ENCODE results near the gene PALM3. TPM values are rescaled to one million over a fixed set of nuclear protein-coding genes. Genes with fewer than 3 reads are reported as not detected.
"Not testable (repeated sequence)": the region's sequence is repeated elsewhere in the genome, so short reads cannot be mapped to it uniquely, and the experiment has no call there.

The PALM3 gene
- total RNA-seq, 1 donor: not detected

DNA sequence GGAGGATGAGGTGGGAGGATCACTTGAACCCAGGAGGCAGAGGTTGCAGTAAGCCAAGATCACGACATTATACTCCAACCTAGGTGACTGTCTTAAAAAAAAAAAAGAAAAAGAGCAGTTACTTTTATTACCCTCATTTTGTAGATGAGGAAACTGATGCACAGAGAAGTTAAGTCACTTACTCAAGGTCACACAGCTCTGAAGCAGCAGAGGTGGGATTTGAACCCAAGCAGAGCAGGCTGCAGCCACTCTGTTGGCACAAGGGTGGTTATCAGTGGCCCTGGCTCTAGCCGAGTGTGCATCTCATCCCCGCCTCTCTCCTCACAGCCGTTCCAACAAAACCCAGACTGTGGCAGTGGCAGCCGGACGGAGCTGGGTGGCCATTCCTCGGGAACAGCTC is 22.7 kb downstream of the PALM3 start:
- DNase-seq (ENCODE audit: low read depth in 2 of 3, low spot score in 2 of 3): no peak

GRCh38 chr19:14035706-14036105 is 26.2 kb downstream of the PALM3 start:
- DNase-seq (ENCODE audit: low read depth in 2 of 3, low spot score in 2 of 3): no peak

GRCh38 chr19:14035159-14035558 is 26.7 kb downstream of the PALM3 start:
- DNase-seq (ENCODE audit: low read depth in 2 of 3, low spot score in 2 of 3): not testable (repeated sequence)

- no peak for DNase-seq (ENCODE audit: low read depth in 2 of 3, low spot score in 2 of 3)
Observed at GRCh38 chr19:14033946-14034345, 27.9 kb downstream of the PALM3 start.

DNA sequence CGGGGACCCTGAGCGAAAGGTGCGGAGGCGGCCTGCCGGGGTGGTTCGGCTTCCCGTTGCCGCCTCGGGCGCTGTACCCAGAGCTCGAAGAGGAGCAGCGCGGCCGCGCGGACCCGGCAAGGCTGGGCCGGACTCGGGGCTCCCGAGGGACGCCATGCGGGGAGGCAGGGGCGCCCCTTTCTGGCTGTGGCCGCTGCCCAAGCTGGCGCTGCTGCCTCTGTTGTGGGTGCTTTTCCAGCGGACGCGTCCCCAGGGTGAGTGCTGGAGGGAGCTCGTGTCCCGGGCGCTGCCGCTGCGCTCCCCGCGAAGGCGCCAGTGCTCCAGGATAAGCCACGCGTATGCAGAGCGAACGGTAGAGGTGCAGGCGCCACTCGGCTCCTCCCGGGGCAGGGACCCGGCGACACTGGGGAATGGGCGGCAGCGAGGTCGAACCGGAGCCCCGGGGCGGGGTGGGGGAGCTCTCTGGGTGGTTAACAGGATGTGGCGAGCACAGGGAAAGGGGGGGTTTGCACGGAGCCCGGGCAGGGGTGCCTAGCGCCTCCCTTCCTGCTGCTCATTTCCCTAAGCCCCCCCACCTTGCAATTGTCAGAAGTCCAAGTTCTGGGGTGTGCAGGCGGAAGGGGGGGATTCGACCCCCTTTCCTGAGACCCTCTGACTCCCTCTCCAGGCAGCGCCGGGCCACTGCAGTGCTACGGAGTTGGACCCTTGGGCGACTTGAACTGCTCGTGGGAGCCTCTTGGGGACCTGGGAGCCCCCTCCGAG is 30.0 kb downstream of the PALM3 start, which contains the start of gene IL27RA:
Gene IL27RA, plus strand, starts transcription at position 44 of the 762 bp plus-strand sequence. Its CDS starts 111 bp downstream, at position 155.
- DNase-seq (ENCODE audit: low read depth in 2 of 3, low spot score in 2 of 3): peak; percentile 50 to 91 (median 90)

DNA sequence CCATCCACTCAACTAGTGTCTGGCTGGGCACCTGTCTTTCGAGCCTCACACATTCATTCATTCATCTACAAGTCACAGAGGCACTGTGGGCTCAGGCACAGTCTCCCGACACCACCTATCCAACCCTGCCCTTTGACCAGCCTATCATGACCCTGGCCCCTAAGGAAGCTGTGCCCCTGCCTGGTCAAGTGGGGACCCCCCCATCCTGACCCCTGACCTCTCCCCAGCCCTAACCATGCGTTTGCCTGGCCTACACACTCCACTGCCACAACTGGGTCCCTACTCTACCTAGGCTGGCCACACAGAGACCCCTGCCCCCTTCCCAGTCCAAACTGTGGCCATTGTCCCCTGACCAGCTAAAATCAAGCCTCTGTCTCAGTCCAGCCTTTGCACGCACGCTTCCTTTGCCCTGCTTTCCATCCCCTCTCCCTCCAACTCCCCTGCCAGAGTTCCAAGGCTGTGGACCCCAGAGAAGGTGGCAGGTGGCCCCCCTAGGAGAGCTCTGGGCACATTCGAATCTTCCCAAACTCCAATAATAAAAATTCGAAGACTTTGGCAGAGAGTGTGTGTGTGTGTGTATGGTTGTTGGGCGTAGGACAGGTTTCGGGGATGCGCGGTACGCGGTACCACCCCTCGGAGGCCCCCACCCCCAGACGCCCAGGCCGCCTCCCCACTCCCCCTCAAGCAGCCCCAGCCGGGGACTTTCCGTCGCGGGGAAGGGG is 30.7 kb downstream of the PALM3 start:
- no peak for DNase-seq (ENCODE audit: low read depth in 2 of 3, low spot score in 2 of 3)

GRCh38 chr19:14028901-14029300 is 33.0 kb downstream of the PALM3 start:
- DNase-seq (ENCODE audit: low read depth in 2 of 3, low spot score in 2 of 3): no peak

DNA sequence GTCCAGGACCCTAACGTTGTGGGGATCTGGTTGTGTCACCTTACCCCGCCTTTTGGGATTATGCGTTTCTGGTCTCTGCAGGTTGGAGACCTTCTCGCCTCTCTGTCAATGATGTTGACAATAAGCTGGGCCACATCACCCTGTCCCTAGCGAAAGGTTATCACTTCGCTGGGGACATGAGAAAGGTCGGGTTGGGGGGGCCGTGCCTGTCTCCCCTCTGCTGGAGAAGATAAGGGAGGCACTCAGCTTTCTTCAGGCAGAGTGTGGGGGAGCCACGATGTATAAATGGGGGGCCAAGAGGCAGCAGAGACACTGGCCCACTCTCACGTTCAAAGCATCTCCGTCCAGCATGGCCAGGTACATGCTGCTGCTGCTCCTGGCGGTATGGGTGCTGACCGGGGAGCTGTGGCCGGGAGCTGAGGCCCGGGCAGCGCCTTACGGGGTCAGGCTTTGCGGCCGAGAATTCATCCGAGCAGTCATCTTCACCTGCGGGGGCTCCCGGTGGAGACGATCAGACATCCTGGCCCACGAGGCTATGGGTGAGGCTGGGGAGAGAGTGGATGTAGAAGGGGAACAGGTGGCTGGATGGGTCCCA is 33.9 kb downstream of the PALM3 start, which contains the start of gene RLN3:
Gene RLN3, plus strand, starts transcription at position 293 of the 595 bp plus-strand sequence. Its CDS starts 57 bp downstream, at position 350.
- no peak for DNase-seq (ENCODE audit: low read depth in 2 of 3, low spot score in 2 of 3)

GRCh38 chr19:14026652-14027192 is 35.2 kb downstream of the PALM3 start:
- not testable (repeated sequence) for DNase-seq (ENCODE audit: low read depth in 2 of 3, low spot score in 2 of 3)

GRCh38 chr19:14023404-14024235 is 38.3 kb downstream of the PALM3 start:
- peak in 2 of 3 donors; percentile 61 to 71 for DNase-seq (ENCODE audit: low read depth in 2 of 3, low spot score in 2 of 3)

- no peak for DNase-seq (ENCODE audit: low read depth in 2 of 3, low spot score in 2 of 3)
Observed at GRCh38 chr19:14022469-14022868, 39.4 kb downstream of the PALM3 start.

DNA sequence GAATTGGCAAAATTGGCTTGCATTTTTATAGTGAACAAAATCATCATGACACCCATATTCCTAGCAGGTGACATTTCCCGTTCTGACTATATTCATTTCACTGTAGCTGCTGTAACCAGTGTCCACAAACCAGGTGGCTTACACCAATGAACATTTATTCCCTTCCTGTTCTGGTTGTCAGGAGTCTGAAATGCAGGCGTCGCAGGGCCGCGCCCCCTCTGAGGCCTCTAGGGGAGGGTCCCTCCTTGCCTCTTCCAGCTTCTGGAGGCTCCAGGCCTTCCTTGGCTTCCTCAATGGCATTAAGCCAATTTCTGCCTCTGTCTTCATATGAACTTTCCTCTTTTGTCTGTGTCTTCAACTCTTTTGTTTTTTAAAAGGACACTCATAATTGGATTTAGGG is 40.4 kb downstream of the PALM3 start:
- DNase-seq (ENCODE audit: low read depth in 2 of 3, low spot score in 2 of 3): no peak

DNA sequence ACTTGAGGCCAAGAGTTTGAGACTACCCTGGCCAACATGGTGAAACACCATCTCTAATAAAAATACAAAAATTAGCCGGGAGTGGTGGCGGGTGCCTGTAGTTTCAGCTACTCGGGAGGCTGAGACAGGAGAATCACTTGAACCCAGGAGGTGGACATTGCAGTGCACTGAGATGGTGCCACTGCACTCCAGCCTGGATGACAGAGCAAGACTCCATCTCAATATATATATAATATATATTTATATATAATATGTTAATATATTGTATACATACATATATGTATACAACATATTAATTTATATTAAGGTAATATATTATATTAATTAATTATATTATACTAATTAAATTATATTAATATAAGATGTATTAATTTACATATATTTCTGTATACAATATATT is 42.1 kb downstream of the PALM3 start:
- DNase-seq (ENCODE audit: low read depth in 2 of 3, low spot score in 2 of 3): not testable (repeated sequence)

- DNase-seq (ENCODE audit: low read depth in 2 of 3, low spot score in 2 of 3): no peak
Observed at GRCh38 chr19:14019100-14019499, 42.8 kb downstream of the PALM3 start.

- peak in 1 of 3 donors; percentile 52 for DNase-seq (ENCODE audit: low read depth in 2 of 3, low spot score in 2 of 3)
Observed at GRCh38 chr19:14015524-14016035, 46.3 kb downstream of the PALM3 start.

- no peak for DNase-seq (ENCODE audit: low read depth in 2 of 3, low spot score in 2 of 3)
Observed at GRCh38 chr19:14012378-14012915, 49.4 kb downstream of the PALM3 start.

DNA sequence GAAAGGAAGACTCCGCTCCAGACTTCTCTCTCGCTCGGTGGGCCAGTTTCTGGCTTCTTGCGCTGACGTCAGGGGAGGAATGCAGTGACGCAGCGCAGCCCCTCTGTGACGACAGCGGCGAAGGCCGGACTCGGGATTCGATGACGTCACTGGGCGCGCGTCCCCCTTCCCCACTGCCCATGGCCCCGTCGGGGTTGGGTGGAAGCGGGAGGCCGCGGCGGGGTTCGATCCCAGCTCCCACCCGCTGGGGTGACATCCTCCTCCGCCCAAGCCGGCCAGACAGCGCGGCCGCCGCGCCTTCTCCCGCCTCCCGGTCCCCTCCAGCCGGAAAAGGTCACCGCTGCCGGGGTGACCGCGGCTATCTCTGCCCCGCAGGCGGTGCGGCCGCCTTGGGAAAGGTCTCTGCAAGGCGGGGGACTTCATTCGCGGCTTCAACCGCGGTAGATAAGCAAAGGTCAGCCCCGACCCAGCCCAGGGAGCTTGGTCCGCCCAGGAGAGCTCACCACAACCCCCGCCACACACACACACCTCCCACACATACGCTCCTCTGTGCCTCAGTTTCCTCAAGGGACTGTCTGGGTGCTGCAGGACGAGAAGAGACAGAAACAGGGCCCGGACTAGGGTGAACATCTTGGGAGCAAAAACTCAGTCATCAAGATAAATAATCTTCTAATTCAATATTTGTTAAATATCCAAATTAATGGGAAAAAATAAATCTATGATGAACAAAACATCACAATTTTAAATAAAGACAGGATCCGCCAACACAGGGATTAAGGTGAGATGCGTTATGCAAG is 54.9 kb downstream of the PALM3 start:
- DNase-seq (ENCODE audit: low read depth in 2 of 3, low spot score in 2 of 3): no peak

DNA sequence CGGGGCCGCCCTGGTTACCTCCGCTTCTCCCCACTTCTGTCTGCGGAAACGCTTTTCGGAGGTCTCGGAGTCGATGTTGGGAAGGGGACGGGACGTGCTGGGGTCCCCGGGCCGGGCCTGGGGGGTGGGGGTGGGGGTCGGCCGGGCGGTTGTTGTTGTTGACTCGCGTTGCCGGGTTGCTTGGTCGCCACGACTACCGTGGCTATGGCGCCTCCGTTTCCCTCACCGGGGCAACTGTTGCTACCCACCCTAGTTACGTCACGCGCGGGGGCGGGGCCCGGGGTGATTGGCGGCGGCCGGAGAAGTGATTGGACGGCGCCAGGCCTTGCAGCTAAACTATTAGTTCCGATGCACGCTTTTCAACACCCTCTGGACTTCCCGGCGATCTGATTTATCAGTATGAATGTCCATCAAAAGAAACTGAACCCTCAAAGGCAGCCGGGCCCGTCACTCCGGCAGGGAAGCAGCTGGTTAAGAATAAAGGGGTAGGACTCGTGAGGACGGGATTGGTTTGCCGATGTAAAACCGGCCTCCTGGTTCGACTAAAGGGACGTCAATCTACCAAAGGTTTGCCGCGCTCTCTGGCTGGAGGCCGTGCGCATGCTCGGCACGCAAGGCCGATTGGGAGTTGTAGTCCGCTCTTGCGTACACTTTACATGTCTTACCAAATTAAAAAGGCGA is 55.7 kb downstream of the PALM3 start, which contains the start of gene RFX1:
Gene RFX1, minus strand, starts transcription at position 236 of the 681 bp plus-strand sequence. CDS start 12,477 bp downstream, outside the sequence.
- peak; percentile 93 to 100 (median 100) for DNase-seq (ENCODE audit: low read depth in 2 of 3, low spot score in 2 of 3)
